Activated CD8-positive, alpha-beta memory T cell treated with anti-CD3 and anti-CD28 coated beads for 48 hours (primary cell): ENCODE results near the gene FRMD1.

ENCODE experiments used
- DNase-seq, 3 experiments: peaks; one replicate each; pipeline ENCODE4 v3.0.0-alpha.2; 2020; ENCODE audit warnings: low read depth in 2 of 3, low spot score in 2 of 3

The FRMD1 gene

GRCh38 chr6:168043848-168044415, 35.1 kb downstream of the FRMD1 start:
- no peak for DNase-seq

DNA sequence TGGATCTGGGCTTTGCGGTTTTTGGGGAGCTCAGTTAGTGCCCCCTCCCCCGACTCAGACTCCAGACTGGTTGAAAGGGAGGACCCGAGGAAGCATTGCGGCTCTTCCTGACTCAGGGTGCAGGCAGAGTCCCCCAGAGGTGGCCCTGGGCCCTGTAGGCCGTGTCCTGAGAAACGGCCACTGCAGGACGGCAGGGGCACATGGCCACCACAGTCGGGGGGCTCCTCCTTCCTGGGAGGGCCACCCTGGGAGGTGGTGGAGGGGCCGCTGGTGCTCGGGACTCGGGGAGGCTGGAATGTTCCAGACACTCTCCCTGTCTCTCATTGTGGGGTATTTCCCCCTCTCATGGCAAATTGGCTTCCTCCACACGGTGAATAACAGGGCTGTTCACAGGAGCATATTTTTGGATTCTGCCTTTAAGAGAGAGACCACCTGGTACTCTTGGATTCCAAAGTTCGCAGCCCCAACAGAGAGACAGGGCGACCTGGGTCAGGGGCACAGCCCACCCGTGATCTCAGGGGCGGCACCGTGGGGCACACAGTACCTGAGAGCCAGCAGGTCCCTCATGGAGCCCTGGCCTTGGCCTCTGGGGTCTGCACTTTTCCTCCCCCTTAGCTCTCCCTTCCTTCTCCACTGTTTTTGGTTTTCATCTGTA, 35.7 kb downstream of the FRMD1 start:
- no peak for DNase-seq

DNA sequence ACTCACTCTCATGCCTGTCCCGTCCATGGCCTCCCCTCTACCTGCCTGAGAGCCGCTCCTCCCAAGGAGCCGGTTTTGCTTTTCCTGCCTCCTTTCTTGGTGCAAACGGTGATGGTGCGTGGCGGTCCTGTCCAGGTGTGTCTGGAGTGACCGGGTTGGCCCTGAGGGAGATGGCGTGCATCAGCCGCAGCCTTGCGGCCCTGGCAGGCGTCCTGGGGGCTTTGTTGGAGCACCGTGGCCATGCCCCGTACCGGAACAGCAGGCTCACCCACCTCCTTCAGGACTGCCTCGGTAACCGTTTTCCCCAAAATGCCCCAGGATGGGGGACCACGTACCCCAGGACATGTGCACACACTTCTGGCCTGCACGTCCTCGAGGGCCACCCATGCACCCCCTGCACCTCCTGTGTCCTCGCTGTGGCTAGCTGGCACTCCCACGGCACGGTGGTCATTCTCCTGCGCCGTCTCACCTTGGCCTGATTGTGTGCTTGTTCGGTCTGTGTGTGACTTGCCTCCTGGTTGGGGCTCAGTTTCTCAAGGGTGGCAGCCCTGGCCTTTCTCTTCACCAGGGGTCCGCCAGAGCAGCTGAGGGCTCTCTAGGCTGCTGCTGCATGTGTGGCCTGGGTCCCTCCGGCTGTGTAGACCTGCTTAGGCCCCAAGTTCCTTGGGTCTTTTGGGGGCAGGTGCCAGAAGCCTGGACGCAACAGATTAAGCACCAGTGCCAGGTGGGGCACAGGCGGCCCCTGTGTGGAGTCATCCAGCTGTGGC, 36.4 kb downstream of the FRMD1 start:
- DNase-seq: no peak

- no peak for DNase-seq
Measured at GRCh38 chr6:168041928-168042327, 37.1 kb downstream of the FRMD1 start.

GRCh38 chr6:168040856-168041496, 38.0 kb downstream of the FRMD1 start:
- no peak for DNase-seq

GRCh38 chr6:168039849-168040248, 39.2 kb downstream of the FRMD1 start:
- DNase-seq: no peak

GRCh38 chr6:168039301-168039700, 39.7 kb downstream of the FRMD1 start:
- DNase-seq: no peak

DNA sequence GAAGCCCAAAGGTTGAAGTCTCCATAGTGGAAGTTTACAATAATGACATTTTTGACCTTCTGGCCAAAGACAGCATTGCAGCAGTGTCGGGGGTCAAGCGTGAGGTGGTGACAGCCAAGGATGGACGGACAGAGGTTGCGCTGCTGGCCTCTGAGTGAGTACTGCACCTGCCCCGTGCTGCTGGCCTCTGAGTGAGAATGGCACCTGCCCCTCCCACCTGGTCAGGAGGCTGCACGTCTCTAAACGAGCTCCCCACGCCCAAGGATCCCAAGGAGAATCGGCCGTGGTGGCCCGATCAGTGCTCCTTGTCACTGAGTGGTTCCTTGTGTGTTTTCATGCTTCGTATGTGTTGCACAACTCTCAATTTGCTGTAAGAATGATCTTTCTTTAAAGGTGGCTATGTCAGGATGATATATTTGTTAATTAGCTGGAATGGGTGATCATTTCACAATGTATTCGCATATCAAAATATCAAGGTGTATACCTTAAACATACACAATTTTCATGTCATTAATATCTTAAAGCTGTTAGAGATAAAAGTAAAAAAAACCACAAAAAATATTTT, 40.4 kb downstream of the FRMD1 start:
- no peak for DNase-seq

- no peak for DNase-seq
Measured at GRCh38 chr6:168037856-168038255, 41.2 kb downstream of the FRMD1 start.

GRCh38 chr6:168037242-168037641, 41.8 kb downstream of the FRMD1 start:
- no peak for DNase-seq

DNA sequence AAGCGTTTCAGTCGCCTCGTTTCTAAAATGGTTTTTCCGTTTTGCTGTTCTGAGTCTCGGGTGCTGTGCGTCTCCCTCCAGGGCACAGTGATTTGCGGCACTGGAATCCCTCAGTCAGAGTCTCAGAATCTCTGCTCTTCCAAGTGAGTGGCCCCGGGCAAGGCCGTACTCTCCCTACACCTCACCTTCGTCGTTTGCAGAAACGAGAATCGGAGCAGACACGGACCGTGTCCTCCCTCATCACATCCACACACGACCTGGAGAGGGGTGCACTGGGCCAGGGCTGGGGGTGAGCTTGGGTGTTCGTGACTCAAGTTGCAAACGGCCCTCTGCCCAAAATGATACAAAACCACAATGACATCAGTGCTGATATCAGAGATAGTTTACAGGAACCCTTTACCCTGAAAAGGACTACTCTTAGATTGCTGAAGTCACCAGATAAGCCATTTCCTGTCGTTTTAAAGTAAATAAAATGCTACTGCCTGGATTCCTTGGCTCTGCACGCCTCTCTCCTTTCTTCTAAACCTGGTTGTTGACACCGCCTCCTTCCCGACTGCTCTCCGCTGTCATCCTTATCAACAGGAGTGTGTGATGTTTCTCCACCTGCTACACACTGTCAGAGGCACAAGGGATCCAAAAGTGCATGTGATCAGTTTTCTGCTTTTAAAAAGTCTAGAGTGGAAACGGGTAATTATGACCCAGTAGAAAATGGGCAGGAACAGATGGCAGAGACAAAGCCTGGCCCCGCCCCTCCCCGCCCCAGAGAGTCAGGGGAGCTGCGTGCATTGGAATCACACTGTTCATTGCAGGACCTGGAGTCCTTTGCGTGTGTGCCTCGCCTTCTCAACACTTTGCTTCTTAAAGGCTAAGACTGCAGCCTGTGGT, 43.1 kb downstream of the FRMD1 start:
- DNase-seq: no peak

DNA sequence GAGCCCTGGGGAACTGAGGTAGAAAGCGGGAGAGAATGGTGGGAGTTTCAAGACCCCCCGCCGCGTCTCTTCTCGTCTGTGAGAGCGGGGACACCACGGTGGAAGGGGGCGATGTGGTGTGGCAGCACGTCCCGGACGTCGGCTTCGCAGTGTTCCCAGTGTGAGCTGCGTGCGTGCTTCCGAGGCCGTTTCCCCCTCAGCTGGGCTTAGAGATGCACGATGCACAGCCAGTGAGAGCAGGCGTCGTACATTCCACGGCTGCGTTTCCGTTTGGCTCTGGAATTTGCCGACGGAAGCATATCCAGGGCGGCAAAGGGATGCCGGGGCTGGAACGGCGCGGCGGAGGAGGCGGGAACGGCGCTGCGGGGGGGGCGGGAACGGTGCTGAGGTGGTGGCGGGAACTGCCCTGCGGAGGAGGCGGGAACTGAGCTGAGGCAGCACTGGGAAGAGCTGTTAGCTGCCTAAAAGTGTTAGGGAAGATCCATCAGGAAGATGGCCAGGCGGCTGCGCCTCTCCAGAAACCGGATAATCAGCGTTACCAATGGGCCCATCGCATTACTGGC, 43.8 kb downstream of the FRMD1 start:
- DNase-seq: no peak

DNA sequence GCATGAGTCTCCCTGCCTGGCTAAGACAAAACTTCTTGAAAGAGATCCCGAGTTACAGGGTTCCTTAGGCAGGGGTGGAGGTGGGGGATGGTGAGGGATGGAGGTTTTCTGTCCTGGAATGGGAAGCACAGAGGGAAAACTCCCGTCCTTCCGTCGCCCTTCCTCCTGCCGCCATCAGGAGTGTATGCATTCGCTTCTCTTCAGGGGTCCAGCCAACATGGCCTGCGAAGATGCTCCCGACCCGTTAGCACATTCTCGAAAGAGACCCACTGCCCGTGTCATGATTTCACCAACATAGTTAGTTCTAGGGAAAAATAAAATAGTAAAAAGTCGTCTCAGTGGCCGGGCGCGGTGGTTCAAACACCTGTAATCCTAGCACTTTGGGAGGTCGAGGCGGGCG, 44.5 kb downstream of the FRMD1 start:
- DNase-seq: no peak

- DNase-seq: no peak
Measured at GRCh38 chr6:168033791-168034190, 45.2 kb downstream of the FRMD1 start.

- no peak for DNase-seq
Measured at GRCh38 chr6:168032005-168032760, 46.8 kb downstream of the FRMD1 start.

DNA sequence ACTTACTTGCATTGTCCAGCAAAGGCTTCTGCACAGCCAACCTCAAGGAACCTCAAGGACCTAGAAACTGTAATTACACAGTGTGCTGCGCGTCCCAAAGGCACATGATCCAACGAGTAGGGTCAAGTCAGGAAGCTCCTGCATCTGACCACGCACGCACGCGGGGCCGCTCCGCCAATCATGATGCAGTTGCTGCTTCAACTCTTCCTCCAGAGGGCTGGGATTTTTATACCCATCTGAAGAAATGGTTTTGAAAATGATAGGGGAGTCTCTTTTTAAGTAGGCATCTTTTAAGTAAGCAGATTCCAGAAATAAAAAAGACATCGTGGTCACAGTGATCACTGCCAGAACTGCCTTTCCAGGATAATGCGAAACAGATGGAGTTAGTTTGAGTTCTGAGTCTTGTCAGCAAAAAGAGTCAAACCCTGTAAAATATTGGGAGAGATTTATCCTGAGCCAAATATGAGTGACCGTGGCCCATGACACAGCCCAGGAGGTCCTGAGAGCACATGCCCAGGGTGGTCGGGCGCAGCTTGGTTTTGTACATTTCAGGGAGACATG, 47.5 kb downstream of the FRMD1 start:
- DNase-seq: no peak

DNA sequence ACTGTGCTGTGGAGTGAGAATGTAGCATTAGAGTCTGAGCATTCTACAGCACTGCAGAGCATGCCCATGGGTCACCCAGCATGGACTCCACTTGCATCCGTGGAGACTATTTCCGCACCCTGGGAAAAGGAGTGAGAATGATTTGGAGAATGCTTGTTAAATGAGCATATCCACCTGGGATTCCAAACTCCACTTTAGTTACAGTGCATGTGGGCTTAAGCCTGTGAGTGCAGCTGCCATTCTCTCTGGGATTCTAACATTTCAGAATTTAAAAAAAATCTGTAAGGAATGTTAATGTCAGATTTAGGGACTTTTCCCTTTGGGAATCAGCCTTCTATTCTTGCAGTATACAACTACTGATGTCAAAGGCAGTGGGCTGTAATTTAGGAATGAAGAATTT, 48.1 kb downstream of the FRMD1 start:
- no peak for DNase-seq

DNA sequence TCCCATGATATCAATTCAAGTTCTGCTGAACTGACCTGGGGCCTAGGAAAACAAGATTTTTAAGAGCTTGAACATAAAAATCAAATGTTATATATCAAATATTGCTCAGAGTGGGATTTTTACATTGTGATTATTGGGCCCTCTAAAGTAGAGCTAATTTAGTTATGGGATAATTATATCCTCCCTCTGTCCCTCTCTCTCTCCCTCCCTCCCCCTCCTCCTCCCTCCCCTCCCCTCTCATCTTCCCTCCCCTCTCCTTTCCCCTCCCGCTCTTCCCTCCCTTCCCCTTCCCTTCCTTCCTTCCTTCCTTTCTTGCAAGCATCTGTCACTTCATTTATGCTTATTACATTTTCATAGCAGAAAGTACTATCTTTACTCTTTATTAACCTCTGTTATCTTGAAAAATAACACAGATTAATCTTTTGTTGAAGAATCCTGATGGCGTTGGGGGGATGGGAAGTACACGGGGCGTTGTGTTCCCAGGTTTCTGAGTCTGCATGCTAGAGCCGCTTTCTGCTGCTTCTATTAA, 48.7 kb downstream of the FRMD1 start:
- DNase-seq: no peak
